T-helper 1 cell treated with Interleukin-12 subunit alpha and Interleukin-12 subunit beta and Interleukin-4 antibody, amounts not matched to agents 30 ng/mL and 1 ng/mL, for 36 hours (primary cell): Measurements from ENCODE around the gene AGTRAP. TPM values are rescaled to one million over a fixed set of nuclear protein-coding genes. Genes with fewer than 3 reads are reported as not detected.

Experiments
- intact Hi-C: fragments of 100-400 bp; cut with micrococcal nuclease; formaldehyde crosslinking; loops from one replicate; pipeline ENCODE4 v1.15.1; 2024
- total RNA-seq: library from RNA; stranded (reverse); gene quantifications from 2 replicates; pipeline ENCODE4 v1.2.3, GENCODE V29; 2022

Gene AGTRAP
- total RNA-seq, 1 donor from 2014 or later = 49.4 TPM

- intact Hi-C loops = no loop called here
These were observed 60.3 kb downstream of the AGTRAP start for GRCh38 chr1:11796036-11796828.

GRCh38 chr1:11797525-11798216 lies 61.7 kb downstream of the AGTRAP start:
- intact Hi-C loops = no loop called here

DNA sequence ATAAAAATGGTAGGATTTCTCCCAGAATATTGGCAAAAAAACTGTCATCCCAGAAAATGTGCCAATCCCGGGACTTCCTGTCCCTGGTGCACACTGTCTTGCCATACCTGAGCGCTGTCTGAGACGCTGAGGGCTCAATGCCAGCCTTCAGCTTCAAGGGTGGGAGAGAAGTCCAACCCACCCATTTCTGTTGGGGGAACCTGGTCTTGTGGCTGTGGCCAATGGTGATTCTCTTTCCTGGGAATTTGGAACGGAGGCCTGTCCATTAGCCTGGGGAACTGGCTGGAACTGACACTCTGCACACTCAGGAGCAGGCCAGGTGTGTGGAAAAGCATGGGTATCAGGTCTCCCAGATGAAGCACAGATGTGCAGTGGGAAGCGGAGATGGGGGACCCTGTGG lies 63.2 kb downstream of the AGTRAP start:
- intact Hi-C loops = no loop called here

- intact Hi-C loops = no loop called here
These were observed 64.0 kb downstream of the AGTRAP start for GRCh38 chr1:11799896-11800295.

- intact Hi-C loops = no loop called here
These were observed 64.4 kb downstream of the AGTRAP start for GRCh38 chr1:11800391-11800755.

Other genes with a start within 250 kb of the AGTRAP start
- 2.0 TPM in 2 replicates for gene FBXO2, start 81.7 kb upstream of the AGTRAP start, total RNA-seq
- 33.2 and 34.2 TPM in 2 replicates for gene FBXO44, start 81.3 kb upstream of the AGTRAP start, total RNA-seq
- 30.0 and 30.9 TPM in 2 replicates for gene FBXO6, start 71.9 kb upstream of the AGTRAP start, total RNA-seq
- gene MAD2L2, start 55.0 kb upstream of the AGTRAP start, total RNA-seq = 58.2 and 61.2 TPM in 2 replicates
- 0.10 and 0.15 TPM in 2 replicates for gene DRAXIN, start 44.4 kb upstream of the AGTRAP start, total RNA-seq
- gene C1orf167, start 26.1 kb downstream of the AGTRAP start, total RNA-seq = not detected in 2 replicates
- gene MTHFR, start 69.8 kb downstream of the AGTRAP start, total RNA-seq = 31.6 and 34.9 TPM in 2 replicates
- gene CLCN6, start 70.1 kb downstream of the AGTRAP start, total RNA-seq = 15.2 and 17.5 TPM in 2 replicates
- not detected in 2 replicates for gene NPPA, start 111.6 kb downstream of the AGTRAP start, total RNA-seq
- not detected in 2 replicates for gene NPPB, start 122.8 kb downstream of the AGTRAP start, total RNA-seq
- gene KIAA2013, start 190.3 kb downstream of the AGTRAP start, total RNA-seq = 40.9 and 41.5 TPM in 2 replicates
- gene PLOD1, start 198.6 kb downstream of the AGTRAP start, total RNA-seq = 27.0 and 27.7 TPM in 2 replicates
- gene MFN2, start 244.3 kb downstream of the AGTRAP start, total RNA-seq = 63.3 and 63.4 TPM in 2 replicates